Fibroblast of skin of abdomen (primary cell): ENCODE results near the gene MRPL57.
"Not testable (repeated sequence)": the region's sequence is repeated elsewhere in the genome, so short reads cannot be mapped to it uniquely, and the experiment has no call there.

Source experiments
- DNase-seq: peaks from one replicate; pipeline ENCODE4 v3.0.0-alpha.2; 2013

The MRPL57 gene

GRCh38 chr13:21197606-21198225 lies 21.3 kb downstream of the MRPL57 start:
- DNase-seq: not testable (repeated sequence)

- not testable (repeated sequence) for DNase-seq
These were observed 21.9 kb downstream of the MRPL57 start for GRCh38 chr13:21198391-21198790.

- not testable (repeated sequence) for DNase-seq
These were observed 25.2 kb downstream of the MRPL57 start for GRCh38 chr13:21201456-21202190.

GRCh38 chr13:21202767-21203531 lies 26.5 kb downstream of the MRPL57 start:
- no peak for DNase-seq

- DNase-seq: no peak
These were observed 32.2 kb downstream of the MRPL57 start for GRCh38 chr13:21208652-21209154.

- no peak for DNase-seq
These were observed 35.8 kb downstream of the MRPL57 start for GRCh38 chr13:21212138-21212775.

- not testable (repeated sequence) for DNase-seq
These were observed 39.0 kb downstream of the MRPL57 start for GRCh38 chr13:21215419-21215818.

- no peak for DNase-seq
These were observed 39.9 kb downstream of the MRPL57 start for GRCh38 chr13:21216332-21216731.

- no peak for DNase-seq
These were observed 42.0 kb downstream of the MRPL57 start for GRCh38 chr13:21218351-21219035.

GRCh38 chr13:21219036-21219381 lies 42.6 kb downstream of the MRPL57 start:
- no peak for DNase-seq

- not testable (repeated sequence) for DNase-seq
These were observed 43.3 kb downstream of the MRPL57 start for GRCh38 chr13:21219716-21220115.

GRCh38 chr13:21221268-21221667 lies 44.8 kb downstream of the MRPL57 start:
- DNase-seq: no peak

- no peak for DNase-seq
These were observed 48.6 kb downstream of the MRPL57 start for GRCh38 chr13:21225082-21225481.

GRCh38 chr13:21225841-21226581 lies 49.6 kb downstream of the MRPL57 start:
- DNase-seq: no peak

- no peak for DNase-seq
These were observed 51.5 kb downstream of the MRPL57 start for GRCh38 chr13:21227917-21228316.
